Embryonic facial prominence (tissue), 1 donor: ENCODE measurements around the gene TMEM87B.

Experiments
- DNase-seq: peaks from one replicate; pipeline ENCODE4 v3.0.0-alpha.2; 2016; ENCODE audit errors: extremely low spot score

TMEM87B gene

GRCh38 chr2:112166806-112167499 lies 111.9 kb downstream of the TMEM87B start:
- DNase-seq = no peak

- DNase-seq = no peak
Measured at GRCh38 chr2:112168422-112169124, 113.5 kb downstream of the TMEM87B start.
